K562 (cell line): Measurements from ENCODE around the gene TGFBR2. TPM values are rescaled to one million over a fixed set of nuclear protein-coding genes. Genes with fewer than 3 reads are reported as not detected.

Source experiments
- ATAC-seq: fragments of 200-7000 bp; cut with Tn5 transposase; 3 replicates; pipeline ENCODE4 v1.9.1; 2020; ENCODE audit warnings: moderate library complexity
- BruUV-seq: library from RNA; stranded (reverse); fragments of 400-500 nt; replicated peaks from 2 replicates; lab custom pipeline; 2021; lab: Mats Ljungman, UMichigan
- CTCF ChIA-PET: fragments of 300-600 bp; formaldehyde crosslinking; extraction: SDS; loops from one replicate; lab custom pipeline; 2021; ENCODE audit warnings: low intra/inter-chr PET ratio; lab: Yijun Ruan, JAX
- POLR2A ChIA-PET: fragments of 300-600, 350-650 bp; sonication (Branson Sonifier 250); formaldehyde crosslinking; extraction: SDS; loops from one replicate; lab custom pipeline; 2021; ENCODE audit warnings: antibody characterized with exemption, inconsistent platforms; lab: Yijun Ruan, JAX
- DNase-seq, 4 experiments: peaks; one replicate each; pipeline versions ENCODE4 v3.0.0 to v3.0.0-alpha.2; 2011 to 2018; ENCODE audit warnings: low spot score in 3 of 4, mixed read lengths in 3 of 4; ENCODE audit errors: extremely low read depth in 1 of 4
- FAIRE-seq: peaks from 2 replicates; lab custom pipeline; 2011; peaks lifted over from hg19 to GRCh38; lab: Jason Lieb, UNC
- H2AFZ ChIP-seq: 2 replicates; pipeline ENCODE4 v1.6.0; 2011; ENCODE audit warnings: low read depth, low read length, control low read depth, inconsistent platforms
- H3K27ac ChIP-seq: fragments of 200-600 bp; 3 replicates; pipeline ENCODE4 v1.8.0; 2011; ENCODE audit warnings: low read depth, mild to moderate bottlenecking, control low read depth, inconsistent platforms, low read length, moderate library complexity, mixed read lengths; ENCODE audit errors: extremely low read depth
- H3K27me3 ChIP-seq, 2 experiments: fragments of 300-600 bp in 1 of 2; 2 replicates in 1 of 2; 3 replicates in 1 of 2; pipeline versions ENCODE4 v1.6.0 to v1.8.0; 2011; ENCODE audit warnings: inconsistent platforms in 2 of 2, low read length in 2 of 2, mild to moderate bottlenecking in 1 of 2, mixed read lengths in 1 of 2, moderate library complexity in 1 of 2; ENCODE audit not compliant: control insufficient read depth in 2 of 2, insufficient read depth in 2 of 2
- H3K36me3 ChIP-seq: fragments of 300-600 bp; 3 replicates; pipeline ENCODE4 v1.8.0; 2011; ENCODE audit warnings: mild to moderate bottlenecking, low read length, inconsistent platforms; ENCODE audit not compliant: control insufficient read depth, insufficient read depth
- H3K4me1 ChIP-seq, 2 experiments: fragments of 200-600 bp in 1 of 2; replicated peaks in 1 of 2; 2 replicates in 1 of 2; 3 replicates in 1 of 2; pipeline versions ENCODE4 v1.5.1 to v1.8.0; 2011; ENCODE audit warnings: inconsistent platforms in 2 of 2, low read length in 2 of 2, mild to moderate bottlenecking in 1 of 2, mixed read lengths in 1 of 2, moderate library complexity in 1 of 2; ENCODE audit not compliant: control insufficient read depth in 2 of 2, insufficient read depth in 2 of 2
- H3K4me2 ChIP-seq: 2 replicates; pipeline ENCODE4 v1.6.1; 2011; ENCODE audit warnings: low read length, control low read depth, inconsistent platforms, mixed read lengths; ENCODE audit not compliant: insufficient read depth
- H3K4me3 ChIP-seq: fragments of 200-600 bp; sonication (generic), shearing (Covaris generic); 2 replicates; pipeline ENCODE4 v1.5.1; 2016; ENCODE audit warnings: control low read depth, inconsistent platforms
- H3K79me2 ChIP-seq: fragments of 200-600 bp; 3 replicates; pipeline ENCODE4 v1.8.0; 2011; ENCODE audit warnings: low read length, inconsistent platforms; ENCODE audit not compliant: control insufficient read depth, insufficient read depth
- H3K9ac ChIP-seq, 2 experiments: 2 replicates each; pipeline versions ENCODE4 v1.6.0 to v1.6.1; 2011; ENCODE audit warnings: low read depth in 2 of 2, low read length in 2 of 2, control low read depth in 1 of 2, inconsistent platforms in 1 of 2, mild to moderate bottlenecking in 1 of 2, mixed read lengths in 1 of 2; ENCODE audit not compliant: insufficient read depth in 1 of 2
- H3K9me1 ChIP-seq: one replicate; pipeline ENCODE4 v1.6.0; 2011; ENCODE audit warnings: inconsistent platforms, mild to moderate bottlenecking, low read length, moderate library complexity; ENCODE audit not compliant: control insufficient read depth, insufficient read depth
- H3K9me3 ChIP-seq: replicated peaks from 2 replicates; pipeline ENCODE4 v1.5.1; 2011; ENCODE audit warnings: low read depth, low read length, inconsistent platforms; ENCODE audit not compliant: control insufficient read depth, insufficient read depth
- H4K20me1 ChIP-seq: replicated peaks from 2 replicates; pipeline ENCODE4 v1.6.1; 2011; ENCODE audit warnings: low read length, inconsistent platforms, mixed read lengths; ENCODE audit not compliant: control insufficient read depth, insufficient read depth
- HDGF ChIP-seq: fragments of 450-650 bp; IDR thresholded peaks from 2 replicates; pipeline ENCODE4 v1.6.1; 2016
- MYNN ChIP-seq, 2 experiments: sonication (generic); formaldehyde crosslinking in 1 of 2; IDR thresholded peaks; 2 replicates each; pipeline versions ENCODE4 v1.5.0 to v1.6.1; 2016 to 2020; ENCODE audit warnings: antibody characterized with exemption in 1 of 2, missing genetic modification reagents in 1 of 2
- SIN3B ChIP-seq: fragments of 450-650 bp; IDR thresholded peaks from 2 replicates; pipeline ENCODE4 v1.6.1; 2017; ENCODE audit warnings: low read depth, mild to moderate bottlenecking, moderate library complexity
- SUPT5H ChIP-seq: fragments of 450-650 bp; IDR thresholded peaks from 2 replicates; pipeline ENCODE4 v1.6.1; 2016
- ZKSCAN3 ChIP-seq: fragments of 250-450 bp; sonication (Bioruptor Pico); IDR thresholded peaks from 2 replicates; pipeline ENCODE4 v1.4.0; 2020
- ZNF263 ChIP-seq: sonication (generic); formaldehyde crosslinking; IDR thresholded peaks from 2 replicates; pipeline ENCODE4 v1.8.0; 2022; ENCODE audit warnings: mild to moderate bottlenecking, missing genetic modification reagents, borderline replicate concordance
- ZNF766 ChIP-seq: fragments of 200-800 bp; sonication (Bioruptor generic); conservative IDR thresholded peaks from 2 replicates; pipeline ENCODE4 v1.6.1; 2016; ENCODE audit warnings: missing genetic modification characterization, missing compliant biosample characterization
- WGBS: fragments of 100-300 bp; shearing (Covaris generic); methylation state at CpG from one replicate; pipeline ENCODE4 v1.1.6; 2016; ENCODE audit warnings: low coverage, mixed read lengths; ENCODE audit not compliant: insufficient coverage; ENCODE audit errors: missing lambda C conversion rate; 5-methylcytosine and 5-hydroxymethylcytosine counted together
- in situ Hi-C: fragments of 300-500 bp; cut with MboI; formaldehyde crosslinking; loops from 4 replicates; pipeline ENCODE4 v1.15.0; 2018; ENCODE audit warnings: inconsistent platforms, mixed read lengths
- intact Hi-C: fragments of 100-400 bp; cut with micrococcal nuclease; formaldehyde crosslinking; loops from 2 replicates; pipeline ENCODE4 v1.14.2; 2022
- polyA plus RNA-seq, 8 experiments: library from polyadenylated mRNA; depleted of rRNA in 4 of 8; stranded (reverse) in 5 of 8; unstranded in 3 of 8; fragments of >200 nt; fragmentation: Nextera tagmentation in 2 of 8; fragmentation: Illumina TruSeq in 1 of 8; extraction: Ambion mirVana in 2 of 8; extraction: Trizol in 1 of 8; gene quantifications; 2 replicates each; pipeline versions ENCODE4 v1.2.1 to v1.2.3, GENCODE V29; 2011 to 2014; ENCODE audit warnings: inconsistent platforms in 1 of 8, missing spikeins in 1 of 8
- total RNA-seq, 7 experiments: library from RNA; depleted of rRNA in 6 of 7; stranded (reverse); fragments of >200 nt in 6 of 7; fragmentation: Illumina TruSeq in 2 of 7; extraction: Trizol in 2 of 7; gene quantifications; 2 replicates each; pipeline versions ENCODE4 v1.2.1 to v1.2.3, GENCODE V29; 2011 to 2021; ENCODE audit warnings: low replicate concordance in 1 of 7
- TF ChIP-seq, protein P1 (sequence below): fragments of 250-450 bp; sonication (Bioruptor Pico); IDR thresholded peaks from 2 replicates; pipeline ENCODE4 v1.8.0; 2022; ENCODE audit warnings: inconsistent platforms, mild to moderate bottlenecking, moderate library complexity, borderline replicate concordance
- TF ChIP-seq, protein P2 (sequence below): sonication (generic); formaldehyde crosslinking; IDR thresholded peaks from 2 replicates; pipeline ENCODE4 v1.8.0; 2022; ENCODE audit warnings: mild to moderate bottlenecking, missing genetic modification reagents
- TF ChIP-seq, protein P3 (sequence below): fragments of 450-650 bp; formaldehyde crosslinking; IDR thresholded peaks from 2 replicates; pipeline ENCODE4 v1.4.0; 2020; ENCODE audit warnings: mild to moderate bottlenecking
- TF ChIP-seq, protein P4 (sequence below): fragments of 450-650 bp; formaldehyde crosslinking; conservative IDR thresholded peaks from 2 replicates; pipeline ENCODE4 v1.4.0; 2022; ENCODE audit warnings: mild to moderate bottlenecking, missing genetic modification characterization
- TF ChIP-seq, protein P5 (sequence below): sonication (generic); IDR thresholded peaks from 2 replicates; pipeline ENCODE4 v1.6.1; 2016

TGFBR2 gene
- total and polyA plus RNA-seq, 9 of the 15 experiments (the other 6 are each of a cell fraction or from before 2014, with no cell fraction given) = 0.11 to 0.84 (median 0.24) TPM

DNA sequence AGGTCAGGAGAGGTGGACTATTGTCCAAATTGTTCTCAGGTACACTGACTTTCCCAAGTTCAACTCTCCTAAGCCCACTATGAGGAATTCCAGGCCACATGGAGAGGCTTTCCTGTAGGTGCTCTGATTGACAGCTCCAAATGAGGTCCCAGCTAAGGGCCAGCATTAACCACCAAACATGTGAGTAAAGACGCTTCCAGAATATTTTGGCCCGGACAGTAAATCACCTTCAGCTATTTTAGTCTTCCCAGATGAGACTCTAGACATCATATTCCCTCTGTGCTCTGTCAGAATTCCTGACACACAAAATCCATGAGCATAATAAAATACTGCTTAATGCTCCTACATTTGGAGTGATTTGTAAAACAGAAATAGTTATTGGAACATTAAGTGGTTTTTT is 135.5 kb downstream of the TGFBR2 start:
- Histone ChIP-seq H4K20me1 (no peaks in the 10 kb centered on the region), H3K36me3 (no peaks in the 10 kb centered on the region), H3K27ac (no peak overlapping the region), H3K9me3 (no peaks in the 10 kb centered on the region), H3K4me3 (no peak overlapping the region), H3K79me2 (no peaks in the 10 kb centered on the region), H3K9me1 (no peaks in the 10 kb centered on the region), H3K4me1 (no peaks in the 10 kb centered on the region), H3K4me2 (no peak overlapping the region), H3K27me3 (no peaks in the 10 kb centered on the region), H3K9ac (no peak overlapping the region), H2AFZ (no peak overlapping the region)
- intact Hi-C loops (no loop called here), in situ Hi-C loops (no loop called here)
- TF ChIP-seq SUPT5H (no peak), ZKSCAN3 (CRISPR knock-in tag) (no peak), MYNN (IDR thresholded peaks at IDR 0.05) (no peak), MYNN (CRISPR knock-in tag; IDR thresholded peaks at IDR 0.05) (no peak), HDGF (no peak), SIN3B (no peak), ZNF766 (CRISPR knock-in tag) (no peak), ZNF263 (no peak)
- TF ChIP-seq, protein P1, sequence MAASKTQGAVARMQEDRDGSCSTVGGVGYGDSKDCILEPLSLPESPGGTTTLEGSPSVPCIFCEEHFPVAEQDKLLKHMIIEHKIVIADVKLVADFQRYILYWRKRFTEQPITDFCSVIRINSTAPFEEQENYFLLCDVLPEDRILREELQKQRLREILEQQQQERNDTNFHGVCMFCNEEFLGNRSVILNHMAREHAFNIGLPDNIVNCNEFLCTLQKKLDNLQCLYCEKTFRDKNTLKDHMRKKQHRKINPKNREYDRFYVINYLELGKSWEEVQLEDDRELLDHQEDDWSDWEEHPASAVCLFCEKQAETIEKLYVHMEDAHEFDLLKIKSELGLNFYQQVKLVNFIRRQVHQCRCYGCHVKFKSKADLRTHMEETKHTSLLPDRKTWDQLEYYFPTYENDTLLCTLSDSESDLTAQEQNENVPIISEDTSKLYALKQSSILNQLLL (CRISPR knock-in tag) = no peak
- TF ChIP-seq, protein P2, sequence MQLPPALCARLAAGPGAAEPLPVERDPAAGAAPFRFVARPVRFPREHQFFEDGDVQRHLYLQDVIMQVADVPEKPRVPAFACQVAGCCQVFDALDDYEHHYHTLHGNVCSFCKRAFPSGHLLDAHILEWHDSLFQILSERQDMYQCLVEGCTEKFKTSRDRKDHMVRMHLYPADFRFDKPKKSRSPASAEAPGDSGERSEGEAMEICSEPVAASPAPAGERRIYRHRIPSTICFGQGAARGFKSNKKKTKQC (CRISPR knock-in tag) = no peak
- TF ChIP-seq, protein P3, sequence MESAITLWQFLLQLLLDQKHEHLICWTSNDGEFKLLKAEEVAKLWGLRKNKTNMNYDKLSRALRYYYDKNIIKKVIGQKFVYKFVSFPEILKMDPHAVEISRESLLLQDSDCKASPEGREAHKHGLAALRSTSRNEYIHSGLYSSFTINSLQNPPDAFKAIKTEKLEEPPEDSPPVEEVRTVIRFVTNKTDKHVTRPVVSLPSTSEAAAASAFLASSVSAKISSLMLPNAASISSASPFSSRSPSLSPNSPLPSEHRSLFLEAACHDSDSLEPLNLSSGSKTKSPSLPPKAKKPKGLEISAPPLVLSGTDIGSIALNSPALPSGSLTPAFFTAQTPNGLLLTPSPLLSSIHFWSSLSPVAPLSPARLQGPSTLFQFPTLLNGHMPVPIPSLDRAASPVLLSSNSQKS (CRISPR knock-in tag) = no peak
- TF ChIP-seq, protein P4, sequence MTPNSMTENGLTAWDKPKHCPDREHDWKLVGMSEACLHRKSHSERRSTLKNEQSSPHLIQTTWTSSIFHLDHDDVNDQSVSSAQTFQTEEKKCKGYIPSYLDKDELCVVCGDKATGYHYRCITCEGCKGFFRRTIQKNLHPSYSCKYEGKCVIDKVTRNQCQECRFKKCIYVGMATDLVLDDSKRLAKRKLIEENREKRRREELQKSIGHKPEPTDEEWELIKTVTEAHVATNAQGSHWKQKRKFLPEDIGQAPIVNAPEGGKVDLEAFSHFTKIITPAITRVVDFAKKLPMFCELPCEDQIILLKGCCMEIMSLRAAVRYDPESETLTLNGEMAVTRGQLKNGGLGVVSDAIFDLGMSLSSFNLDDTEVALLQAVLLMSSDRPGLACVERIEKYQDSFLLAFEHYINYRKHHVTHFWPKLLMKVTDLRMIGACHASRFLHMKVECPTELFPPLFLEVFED (CRISPR knock-in tag) = no peak
- TF ChIP-seq, protein P5, sequence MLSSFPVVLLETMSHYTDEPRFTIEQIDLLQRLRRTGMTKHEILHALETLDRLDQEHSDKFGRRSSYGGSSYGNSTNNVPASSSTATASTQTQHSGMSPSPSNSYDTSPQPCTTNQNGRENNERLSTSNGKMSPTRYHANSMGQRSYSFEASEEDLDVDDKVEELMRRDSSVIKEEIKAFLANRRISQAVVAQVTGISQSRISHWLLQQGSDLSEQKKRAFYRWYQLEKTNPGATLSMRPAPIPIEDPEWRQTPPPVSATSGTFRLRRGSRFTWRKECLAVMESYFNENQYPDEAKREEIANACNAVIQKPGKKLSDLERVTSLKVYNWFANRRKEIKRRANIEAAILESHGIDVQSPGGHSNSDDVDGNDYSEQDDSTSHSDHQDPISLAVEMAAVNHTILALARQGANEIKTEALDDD = no peak
- no peak for FAIRE-seq
- DNase-seq = no peak
- no TSS peak for BruUV-seq
- ATAC-seq = no peak
- ChIA-PET POLR2A (no interaction called here), CTCF (no interaction called here)
- WGBS = 3% methylated on average over 2 of the region's 2 CpGs
